HFFc6 (cell line): ENCODE results near the gene VTCN1. TPM values are rescaled to one million over a fixed set of nuclear protein-coding genes. Genes with fewer than 3 reads are reported as not detected.

Experiments
- DNase-seq: peaks from one replicate; pipeline ENCODE4 v3.0.0-alpha.2; 2018
- H3K27ac Mint-ChIP-seq: 2 replicates; pipeline ENCODE4 v1.8.0; 2020; ENCODE audit warnings: mild to moderate bottlenecking, mixed read lengths
- H3K27me3 Mint-ChIP-seq: 2 replicates; pipeline ENCODE4 v1.8.0; 2021; ENCODE audit warnings: mild to moderate bottlenecking, moderate library complexity, mixed read lengths; ENCODE audit not compliant: insufficient read depth
- H3K36me3 Mint-ChIP-seq: 2 replicates; pipeline ENCODE4 v1.8.0; 2021; ENCODE audit warnings: low read depth, mixed read lengths
- H3K4me1 Mint-ChIP-seq: 2 replicates; pipeline ENCODE4 v1.8.0; 2020; ENCODE audit warnings: low read depth, mixed read lengths
- H3K4me3 Mint-ChIP-seq: 2 replicates; pipeline ENCODE4 v1.8.0; 2020; ENCODE audit warnings: mild to moderate bottlenecking, moderate library complexity, mixed read lengths
- H3K9me3 Mint-ChIP-seq: 2 replicates; pipeline ENCODE4 v1.8.0; 2020; ENCODE audit warnings: mild to moderate bottlenecking, mixed read lengths
- total RNA-seq, 6 experiments: library from RNA; stranded (reverse); fragmentation: NEBNext Ultra II Directional; extraction: Animal tissue kit (Norgen Biotek cat#: 25700); gene quantifications; 2 replicates in 1 of 6; 3 replicates in 5 of 6; pipeline ENCODE4 v1.2.3, GENCODE V29; 2021
- TF ChIP-seq, protein P1 (sequence below): fragments of 200-600 bp; sonication (generic); IDR thresholded peaks from 2 replicates; pipeline ENCODE4 v1.5.0; 2021; ENCODE audit warnings: antibody characterized with exemption, mild to moderate bottlenecking

VTCN1 gene
- total RNA-seq, 6 experiments from 2014 or later, result not detected

DNA sequence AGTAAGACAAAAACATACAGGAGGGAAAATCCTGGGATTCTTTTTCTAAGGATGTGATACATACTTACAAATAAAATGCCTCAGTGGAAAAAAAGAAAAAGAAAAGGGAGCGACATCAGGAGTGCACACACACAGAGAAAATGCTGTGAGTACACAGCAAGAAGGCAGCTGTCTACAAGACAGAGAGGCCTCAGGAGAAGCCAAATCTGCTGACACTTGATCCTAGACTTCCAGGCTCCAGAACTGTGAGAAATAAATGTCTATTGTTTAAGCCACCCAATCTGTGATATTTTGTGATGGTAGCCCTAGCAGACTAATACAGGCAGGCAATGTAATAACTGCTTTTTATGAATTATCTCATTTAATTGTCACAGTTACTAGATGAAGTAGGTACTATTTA lies 72.2 kb downstream of the VTCN1 start:
- peaks cover 30% of the 10 kb centered on the region for H3K4me1 Mint-ChIP-seq
- no peaks in the 10 kb centered on the region for H3K27me3 Mint-ChIP-seq
- TF ChIP-seq, protein P1, sequence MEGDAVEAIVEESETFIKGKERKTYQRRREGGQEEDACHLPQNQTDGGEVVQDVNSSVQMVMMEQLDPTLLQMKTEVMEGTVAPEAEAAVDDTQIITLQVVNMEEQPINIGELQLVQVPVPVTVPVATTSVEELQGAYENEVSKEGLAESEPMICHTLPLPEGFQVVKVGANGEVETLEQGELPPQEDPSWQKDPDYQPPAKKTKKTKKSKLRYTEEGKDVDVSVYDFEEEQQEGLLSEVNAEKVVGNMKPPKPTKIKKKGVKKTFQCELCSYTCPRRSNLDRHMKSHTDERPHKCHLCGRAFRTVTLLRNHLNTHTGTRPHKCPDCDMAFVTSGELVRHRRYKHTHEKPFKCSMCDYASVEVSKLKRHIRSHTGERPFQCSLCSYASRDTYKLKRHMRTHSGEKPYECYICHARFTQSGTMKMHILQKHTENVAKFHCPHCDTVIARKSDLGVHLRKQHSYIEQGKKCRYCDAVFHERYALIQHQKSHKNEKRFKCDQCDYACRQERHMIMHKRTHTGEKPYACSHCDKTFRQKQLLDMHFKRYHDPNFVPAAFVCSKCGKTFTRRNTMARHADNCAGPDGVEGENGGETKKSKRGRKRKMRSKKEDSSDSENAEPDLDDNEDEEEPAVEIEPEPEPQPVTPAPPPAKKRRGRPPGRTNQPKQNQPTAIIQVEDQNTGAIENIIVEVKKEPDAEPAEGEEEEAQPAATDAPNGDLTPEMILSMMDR, result no peak
- H3K4me3 Mint-ChIP-seq, result no peak overlapping the region
- no peak for DNase-seq
- H3K36me3 Mint-ChIP-seq, result no peaks in the 10 kb centered on the region
- no peaks in the 10 kb centered on the region for H3K9me3 Mint-ChIP-seq
- no peak overlapping the region for H3K27ac Mint-ChIP-seq

DNA sequence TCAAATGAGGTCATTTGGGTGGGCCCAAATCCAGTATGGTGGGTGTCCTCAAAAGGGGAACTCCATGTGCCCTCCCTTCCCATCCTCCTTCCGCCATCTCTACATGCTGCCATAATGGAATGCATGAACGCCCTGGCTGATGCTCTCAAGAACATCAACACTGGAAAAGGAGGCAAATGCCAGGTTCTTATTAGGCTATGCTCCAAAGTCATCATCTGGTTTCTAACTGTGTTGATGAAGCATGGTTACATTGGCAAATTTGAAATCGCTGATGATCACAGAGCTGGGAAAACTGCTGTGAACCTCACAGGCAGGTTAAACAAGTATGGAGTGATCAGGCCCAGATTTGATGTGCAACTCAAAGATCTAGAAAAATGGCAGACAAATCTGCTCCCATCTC lies 72.6 kb downstream of the VTCN1 start:
- peaks cover 30% of the 10 kb centered on the region for H3K4me1 Mint-ChIP-seq
- no peak for DNase-seq
- TF ChIP-seq, protein P1, result no peak
- H3K27ac Mint-ChIP-seq, result no peak overlapping the region
- H3K36me3 Mint-ChIP-seq, result no peaks in the 10 kb centered on the region
- H3K27me3 Mint-ChIP-seq, result no peaks in the 10 kb centered on the region
- no peak overlapping the region for H3K4me3 Mint-ChIP-seq
- no peaks in the 10 kb centered on the region for H3K9me3 Mint-ChIP-seq

DNA sequence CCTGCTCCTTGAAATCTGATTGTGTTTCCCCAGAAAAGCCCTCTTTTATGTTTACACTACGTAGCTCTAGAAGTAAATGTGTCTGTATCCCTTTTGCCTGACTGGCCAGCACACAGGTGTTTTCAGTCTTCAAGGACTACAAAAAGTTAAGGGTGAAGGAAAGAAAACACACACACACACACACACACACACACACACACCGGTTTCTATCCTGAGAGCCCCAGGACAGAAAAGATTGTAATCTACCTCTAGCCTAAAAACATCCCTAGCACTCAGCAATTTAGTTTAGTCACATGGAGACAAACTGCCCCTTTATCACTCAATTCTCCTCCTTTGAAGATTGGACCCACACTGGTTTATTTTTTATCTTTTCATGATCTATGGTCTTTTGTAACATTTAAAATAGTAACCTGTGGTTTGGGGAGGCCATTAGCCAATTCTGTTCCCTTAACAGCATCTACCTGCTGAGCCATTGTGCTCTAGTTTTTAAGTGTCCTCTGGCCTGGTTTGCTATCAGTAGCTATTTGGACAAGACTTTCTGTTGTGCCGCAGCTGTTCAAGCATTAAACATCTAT lies 73.4 kb downstream of the VTCN1 start:
- DNase-seq, result no peak
- peaks cover 23% of the 10 kb centered on the region for H3K4me1 Mint-ChIP-seq
- no peaks in the 10 kb centered on the region for H3K36me3 Mint-ChIP-seq
- H3K27me3 Mint-ChIP-seq, result no peaks in the 10 kb centered on the region
- TF ChIP-seq, protein P1, result no peak
- no peaks in the 10 kb centered on the region for H3K9me3 Mint-ChIP-seq
- H3K4me3 Mint-ChIP-seq, result no peak overlapping the region
- H3K27ac Mint-ChIP-seq, result no peak overlapping the region

DNA sequence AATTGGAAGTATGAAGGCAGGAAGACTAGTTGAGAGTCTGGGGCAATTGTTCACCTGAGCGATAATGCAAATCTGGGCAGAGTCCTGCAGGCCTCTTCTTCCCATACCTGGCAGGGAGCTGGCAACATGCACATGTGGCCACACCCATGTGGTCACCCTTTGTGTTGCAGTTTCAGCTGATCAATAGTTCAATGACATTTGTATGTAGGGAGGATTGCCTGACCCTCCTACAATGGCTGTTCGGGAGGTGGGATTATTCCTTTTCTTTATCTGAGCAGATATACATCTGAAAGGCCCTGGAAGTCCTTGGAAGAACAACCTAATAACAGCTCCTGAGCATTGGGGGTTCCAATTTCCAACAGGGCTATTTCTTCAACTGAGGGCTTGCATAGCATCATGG lies 74.0 kb downstream of the VTCN1 start:
- H3K27me3 Mint-ChIP-seq, result no peaks in the 10 kb centered on the region
- no peaks in the 10 kb centered on the region for H3K9me3 Mint-ChIP-seq
- H3K4me3 Mint-ChIP-seq, result no peak overlapping the region

GRCh38 chr1:117135329-117135728 lies 75.4 kb downstream of the VTCN1 start:
- no peak for DNase-seq
- no peaks in the 10 kb centered on the region for H3K36me3 Mint-ChIP-seq
- 0 out of 2 replicates have a peak, but pooled peaks cover 5% of the 10 kb centered on the region for H3K4me1 Mint-ChIP-seq
- H3K27ac Mint-ChIP-seq, result no peak overlapping the region; the same call in 1 of the 2 replicates
- H3K27me3 Mint-ChIP-seq, result no peaks in the 10 kb centered on the region
- H3K9me3 Mint-ChIP-seq, result no peaks in the 10 kb centered on the region
- H3K4me3 Mint-ChIP-seq, result no peak overlapping the region
- TF ChIP-seq, protein P1, result no peak

More for the DNA sequence above, 74.0 kb downstream of the VTCN1 start:
- H3K27ac Mint-ChIP-seq, result no peak overlapping the region
- no peaks in the 10 kb centered on the region for H3K36me3 Mint-ChIP-seq
- no peak for DNase-seq
- TF ChIP-seq, protein P1, result no peak
- peaks cover 17% of the 10 kb centered on the region for H3K4me1 Mint-ChIP-seq
